Mucosa of descending colon (tissue), 3 donors: ENCODE data around the gene OXA1L. TPM values are rescaled to one million over a fixed set of nuclear protein-coding genes. Genes with fewer than 3 reads are reported as not detected.
"Not testable (repeated sequence)": the region's sequence is repeated elsewhere in the genome, so short reads cannot be mapped to it uniquely, and the experiment has no call there.

ENCODE experiments used
- ATAC-seq: fragments of 200-7000 bp; cut with Tn5 transposase; one replicate; pipeline ENCODE4 v1.9.1; 2020; ENCODE audit warnings: mild to moderate bottlenecking, moderate library complexity
- DNase-seq, 3 donors: peaks; one replicate each; pipeline ENCODE4 v3.0.0-alpha.2; 2020
- H3K36me3 ChIP-seq: fragments of 200-600 bp; one replicate; pipeline ENCODE4 v1.8.0; 2021; ENCODE audit warnings: low read depth, mild to moderate bottlenecking
- H3K4me1 ChIP-seq: fragments of 200-600 bp; one replicate; pipeline ENCODE4 v1.8.0; 2021; ENCODE audit warnings: low read depth, mild to moderate bottlenecking
- H3K4me3 ChIP-seq: fragments of 200-600 bp; one replicate; pipeline ENCODE4 v1.8.0; 2021; ENCODE audit warnings: mild to moderate bottlenecking
- H3K9me3 ChIP-seq: fragments of 200-600 bp; one replicate; pipeline ENCODE4 v1.8.0; 2021; ENCODE audit warnings: mild to moderate bottlenecking
- intact Hi-C, 2 donors: fragments of 100-400 bp; cut with DNase I in 1 of 2; cut with micrococcal nuclease in 1 of 2; formaldehyde crosslinking; loops; one replicate each; pipeline versions ENCODE4 v1.11.0 to v1.11.1; 2022; cut with DNase I, micrococcal nuclease
- total RNA-seq, 3 donors: library from RNA; stranded (reverse); fragmentation: NEBNext Ultra II Directional in 2 of 3; extraction: Animal tissue kit (Norgen Biotek cat#: 25700) in 2 of 3; gene quantifications; one replicate each; pipeline versions ENCODE4 v1.2.1 to v1.2.4, GENCODE V29; 2021 to 2023
- TF ChIP-seq, protein P1 (sequence below): fragments of 200-600 bp; IDR thresholded peaks from one replicate; pipeline ENCODE4 v1.8.0; 2022; ENCODE audit warnings: antibody characterized with exemption, mild to moderate bottlenecking
- donor health status: DM: no; HTN: no; CAD: no; lungs with moderate emphysema.
- donor health status: DM: no; HTN: no; CAD: no.
- donor health status: DM: no; HTN: yes; CAD: no.

Gene OXA1L
- total RNA-seq, 3 donors from 2014 or later = 97.1 to 137 (median 115) TPM

DNA sequence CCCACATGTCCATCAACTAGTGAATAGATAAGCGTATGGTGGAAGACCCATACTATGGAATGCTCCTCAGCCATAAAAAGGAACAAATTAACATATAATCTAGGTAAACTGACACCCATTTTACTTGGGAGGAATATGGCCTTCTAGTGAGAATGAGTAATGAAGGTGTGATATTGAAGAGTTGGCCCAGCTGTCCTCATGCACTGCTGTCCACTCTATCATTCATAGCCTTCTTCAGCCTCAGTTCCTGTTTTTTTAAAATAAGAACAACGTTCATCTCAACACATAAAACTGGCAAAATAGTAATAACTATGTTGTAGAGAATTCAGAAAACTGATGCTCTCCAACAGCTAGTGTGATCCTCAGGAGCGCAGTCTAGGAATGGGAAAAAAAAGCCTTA is 26.5 kb upstream of the OXA1L start:
- no peaks in the 10 kb centered on the region for H3K9me3 ChIP-seq
- DNase-seq (no peak), ATAC-seq (no peak)
- H3K4me3 ChIP-seq = no peak overlapping the region
- no peaks in the 10 kb centered on the region for H3K36me3 ChIP-seq
- TF ChIP-seq, protein P1, sequence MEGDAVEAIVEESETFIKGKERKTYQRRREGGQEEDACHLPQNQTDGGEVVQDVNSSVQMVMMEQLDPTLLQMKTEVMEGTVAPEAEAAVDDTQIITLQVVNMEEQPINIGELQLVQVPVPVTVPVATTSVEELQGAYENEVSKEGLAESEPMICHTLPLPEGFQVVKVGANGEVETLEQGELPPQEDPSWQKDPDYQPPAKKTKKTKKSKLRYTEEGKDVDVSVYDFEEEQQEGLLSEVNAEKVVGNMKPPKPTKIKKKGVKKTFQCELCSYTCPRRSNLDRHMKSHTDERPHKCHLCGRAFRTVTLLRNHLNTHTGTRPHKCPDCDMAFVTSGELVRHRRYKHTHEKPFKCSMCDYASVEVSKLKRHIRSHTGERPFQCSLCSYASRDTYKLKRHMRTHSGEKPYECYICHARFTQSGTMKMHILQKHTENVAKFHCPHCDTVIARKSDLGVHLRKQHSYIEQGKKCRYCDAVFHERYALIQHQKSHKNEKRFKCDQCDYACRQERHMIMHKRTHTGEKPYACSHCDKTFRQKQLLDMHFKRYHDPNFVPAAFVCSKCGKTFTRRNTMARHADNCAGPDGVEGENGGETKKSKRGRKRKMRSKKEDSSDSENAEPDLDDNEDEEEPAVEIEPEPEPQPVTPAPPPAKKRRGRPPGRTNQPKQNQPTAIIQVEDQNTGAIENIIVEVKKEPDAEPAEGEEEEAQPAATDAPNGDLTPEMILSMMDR = no peak
- intact Hi-C loops = no loop called here
- H3K4me1 ChIP-seq = no peaks in the 10 kb centered on the region

DNA sequence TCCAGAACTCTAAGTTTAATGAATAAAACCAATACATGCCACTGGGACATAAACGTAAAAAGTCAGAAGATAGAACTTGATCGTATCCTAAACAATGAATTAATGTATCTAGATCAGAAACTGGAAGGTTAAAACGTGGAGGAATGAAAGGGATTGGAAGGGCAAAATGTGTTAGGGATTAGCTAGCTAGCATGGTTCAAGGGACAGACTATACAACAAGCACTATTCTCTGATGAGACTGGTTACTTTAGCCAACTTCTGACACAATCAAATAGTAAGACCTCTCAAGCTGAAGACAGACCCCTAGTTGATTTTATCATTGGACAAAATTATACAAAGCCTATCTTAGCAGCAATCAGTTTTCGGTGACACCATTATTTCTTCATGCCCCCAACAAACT is 18.7 kb upstream of the OXA1L start:
- DNase-seq (no peak), ATAC-seq (no peak)
- Histone ChIP-seq H3K36me3 (no peaks in the 10 kb centered on the region), H3K4me1 (no peaks in the 10 kb centered on the region), H3K4me3 (no peak overlapping the region), H3K9me3 (no peaks in the 10 kb centered on the region)
- TF ChIP-seq, protein P1 = no peak
- intact Hi-C loops = no loop called here

DNA sequence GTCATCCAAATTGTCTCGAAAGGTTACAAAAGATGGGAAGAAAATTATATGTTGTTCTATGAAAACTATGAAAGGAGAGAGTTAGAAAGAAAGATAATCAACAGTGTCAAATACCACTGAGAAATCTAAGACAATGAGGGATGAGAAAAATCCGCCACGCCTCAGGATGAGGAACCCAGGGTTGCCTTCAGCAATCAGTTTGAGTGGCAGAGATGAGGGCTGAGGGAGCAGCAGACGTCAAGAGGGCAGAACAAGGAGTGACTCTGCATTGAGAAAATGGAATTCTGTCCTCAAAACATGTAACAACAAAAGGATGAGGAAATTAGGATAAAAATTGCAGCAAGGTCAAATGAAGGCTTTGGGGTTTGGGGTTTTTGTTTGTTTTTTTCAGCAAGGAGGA is 18.3 kb upstream of the OXA1L start:
- Histone ChIP-seq H3K9me3 (no peaks in the 10 kb centered on the region), H3K4me3 (no peak overlapping the region), H3K36me3 (no peaks in the 10 kb centered on the region), H3K4me1 (no peaks in the 10 kb centered on the region)
- intact Hi-C loops = no loop called here
- DNase-seq = no peak
- ATAC-seq = no peak
- TF ChIP-seq, protein P1 = no peak

DNA sequence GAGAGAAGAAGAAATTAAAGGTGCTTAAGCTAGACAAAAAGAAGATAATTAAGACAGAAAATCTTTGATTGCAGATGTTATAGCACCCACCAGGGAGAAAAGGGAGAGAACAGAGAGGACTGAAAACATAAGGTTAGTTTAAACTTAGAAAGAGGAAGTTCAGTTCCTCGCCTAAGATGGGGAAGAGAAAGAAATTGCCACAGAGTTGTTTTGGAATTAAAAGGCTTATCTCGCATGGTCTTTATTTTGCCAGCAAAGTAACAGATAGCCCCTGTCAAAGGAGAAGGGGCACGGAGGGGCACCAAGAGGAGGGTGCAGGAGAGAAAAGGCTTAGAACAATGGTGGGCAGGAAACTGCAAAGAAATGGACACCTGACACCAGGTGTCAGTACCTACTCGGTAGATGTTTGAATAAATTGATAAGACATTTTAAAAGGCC is 17.8 kb upstream of the OXA1L start:
- Histone ChIP-seq H3K4me1 (no peaks in the 10 kb centered on the region), H3K9me3 (no peaks in the 10 kb centered on the region), H3K36me3 (no peaks in the 10 kb centered on the region), H3K4me3 (no peak overlapping the region)
- DNase-seq = no peak
- intact Hi-C loops = no loop called here
- TF ChIP-seq, protein P1 = no peak
- no peak for ATAC-seq

DNA sequence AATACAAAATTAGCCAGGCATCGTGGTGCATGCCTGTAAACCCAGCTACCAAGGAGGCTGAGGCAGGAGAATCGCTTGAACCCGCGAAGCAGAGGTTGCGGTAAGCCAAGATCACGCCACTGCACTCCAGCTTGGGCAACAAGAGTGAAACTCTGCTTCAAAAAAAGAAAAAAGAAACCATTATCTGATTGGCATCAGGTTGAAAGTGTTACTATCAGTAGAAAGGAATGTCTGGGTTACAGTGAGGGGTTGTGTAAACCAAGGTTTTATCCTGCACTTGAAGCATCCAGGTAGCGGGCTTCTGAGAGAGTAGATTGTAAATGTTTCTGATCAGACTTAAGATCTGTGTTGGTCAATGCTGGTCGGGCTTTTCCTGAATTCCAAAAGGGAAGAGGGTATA is 14.1 kb upstream of the OXA1L start:
- Histone ChIP-seq H3K4me1 (no peaks in the 10 kb centered on the region), H3K9me3 (no peaks in the 10 kb centered on the region), H3K4me3 (no peak overlapping the region), H3K36me3 (no peaks in the 10 kb centered on the region)
- TF ChIP-seq, protein P1 = no peak
- intact Hi-C loops = no loop called here
- ATAC-seq (no peak), DNase-seq (no peak)

DNA sequence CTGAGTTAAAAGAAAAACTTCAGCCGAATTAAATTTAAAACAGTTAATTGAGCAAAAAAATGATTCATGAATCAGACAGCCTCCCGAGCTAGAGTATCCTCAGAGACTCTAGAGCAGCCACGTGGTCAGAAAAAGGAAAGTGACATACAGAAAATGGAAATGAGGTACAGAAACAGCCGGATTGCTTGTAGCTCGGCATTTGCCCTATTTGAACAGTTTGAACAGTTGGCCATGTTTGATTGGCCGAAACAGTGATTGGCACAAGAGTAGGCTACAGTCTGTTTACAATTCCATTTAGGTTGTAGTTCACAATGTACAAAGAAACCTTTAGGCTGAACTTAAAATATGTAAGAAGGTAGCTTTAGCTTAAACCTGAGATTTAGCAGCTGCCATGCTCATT is 12.9 kb upstream of the OXA1L start:
- Histone ChIP-seq H3K4me1 (no peaks in the 10 kb centered on the region), H3K4me3 (no peak overlapping the region), H3K36me3 (no peaks in the 10 kb centered on the region), H3K9me3 (no peaks in the 10 kb centered on the region)
- DNase-seq (no peak), ATAC-seq (no peak)
- TF ChIP-seq, protein P1 = no peak
- intact Hi-C loops = no loop called here

DNA sequence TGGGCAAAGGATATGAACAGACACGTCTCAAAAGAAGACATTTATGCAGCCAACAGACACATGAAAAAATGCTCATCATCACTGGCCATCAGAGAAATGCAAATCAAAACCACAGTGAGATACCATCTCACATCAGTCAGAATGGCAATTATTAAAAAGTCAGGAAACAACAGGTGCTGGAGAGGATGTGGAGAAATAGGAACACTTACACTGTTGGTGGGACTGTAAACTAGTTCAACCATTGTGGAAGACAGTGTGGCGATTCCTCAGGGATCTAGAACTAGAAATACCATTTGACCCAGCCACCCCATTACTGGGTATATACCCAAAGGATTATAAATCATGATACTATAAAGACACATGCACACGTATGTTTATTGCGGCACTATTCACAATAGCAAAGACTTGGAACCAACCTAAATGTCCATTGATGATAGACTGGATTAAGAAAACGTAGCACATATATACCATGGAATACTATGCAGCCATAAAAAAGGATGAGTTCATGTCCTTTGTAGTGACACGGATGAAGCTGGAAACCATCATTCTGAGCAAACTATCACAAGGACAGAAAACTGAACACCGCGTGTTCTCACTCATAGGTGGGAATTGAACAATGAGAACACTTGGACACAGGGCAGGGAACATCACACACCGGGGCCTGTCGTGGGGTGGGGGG is 8.4 kb upstream of the OXA1L start:
- DNase-seq, ATAC-seq, H3K4me1 ChIP-seq, H3K9me3 ChIP-seq, H3K36me3 ChIP-seq, intact Hi-C loops, H3K4me3 ChIP-seq: not testable (repeated sequence)
